Measurements from ENCODE around the gene AMER3. TPM values are rescaled to one million over a fixed set of nuclear protein-coding genes. Genes with fewer than 3 reads are reported as not detected.

AMER3 gene
- total and polyA plus RNA-seq, 2 of the 8 experiments (the other 6 are each of a cell fraction or from before 2014, with no cell fraction given) = 0.15 to 0.19 TPM

GRCh38 chr2:130766037-130766436 is 10.7 kb downstream of the AMER3 start:
- Histone ChIP-seq H3K27ac (ENCODE audit: low read depth, low read length) (no peak overlapping the region), H3K18ac (ENCODE audit: extremely low read depth, low read length) (no peak overlapping the region), H3K4me1 (replicated peaks in 1 of 4; ENCODE audit: control insufficient read depth in 3 of 4, insufficient read depth in 4 of 4, low read length in 3 of 4) (no peaks in the 10 kb centered on the region), H2BK5ac (ENCODE audit: low read depth, low read length) (no peak overlapping the region), H3K23ac (ENCODE audit: insufficient read length) (no peak overlapping the region), H3K79me1 (ENCODE audit: low read depth, low read length) (no peaks in the 10 kb centered on the region), H3K4me3 (ENCODE audit: extremely low read depth in 1 of 4, insufficient read depth in 2 of 4, low read depth in 3 of 4, low read length in 4 of 4) (no peak overlapping the region), H3K9me3 (ENCODE audit: insufficient read depth in 2 of 2, low read depth in 1 of 2, low read length in 1 of 2) (no peaks in the 10 kb centered on the region), H2BK15ac (ENCODE audit: low read length) (no peak overlapping the region), H4K8ac (ENCODE audit: extremely low read depth, insufficient read depth, low read length) (no peak overlapping the region), H3K14ac (ENCODE audit: insufficient read length) (no peak overlapping the region), H3K79me2 (ENCODE audit: control insufficient read depth in 1 of 2, insufficient read depth in 2 of 2, low read length in 2 of 2) (no peaks in the 10 kb centered on the region), H4K20me1 (replicated peaks in 1 of 2; ENCODE audit: control insufficient read depth in 1 of 2, insufficient read depth in 2 of 2, low read length in 2 of 2) (no peaks in the 10 kb centered on the region), H2BK12ac (ENCODE audit: low read depth, low read length) (no peak overlapping the region), H3K9ac (replicated peaks in 1 of 4; ENCODE audit: extremely low read depth in 1 of 4, low read depth in 3 of 4, low read length in 3 of 4) (no peak overlapping the region), H2AK5ac (ENCODE audit: low read depth, low read length) (no peak overlapping the region), H2BK20ac (ENCODE audit: low read length) (no peak overlapping the region), H3K4me2 (ENCODE audit: insufficient read depth in 1 of 2, low read depth in 2 of 2, low read length in 2 of 2) (no peak overlapping the region), H2AFZ (ENCODE audit: low read length) (no peak overlapping the region), H4K91ac (replicated peaks; ENCODE audit: insufficient read length, low read length) (no peak overlapping the region), H3K4ac (replicated peaks; ENCODE audit: insufficient read length, low read depth, low read length) (no peak overlapping the region), H3K23me2 (ENCODE audit: low read depth, low read length) (no peaks in the 10 kb centered on the region), H3K27me3 (replicated peaks in 1 of 4; ENCODE audit: control insufficient read depth in 3 of 4, extremely low read depth in 1 of 4, insufficient read depth in 3 of 4, low read length in 3 of 4) (no peaks in the 10 kb centered on the region), H3K36me3 (ENCODE audit: control insufficient read depth in 2 of 4, insufficient read depth in 4 of 4, low read length in 3 of 4) (no peaks in the 10 kb centered on the region), H3K56ac (replicated peaks; ENCODE audit: insufficient read length, low read depth, low read length) (no peak overlapping the region), H4K5ac (ENCODE audit: insufficient read length, low read depth, low read length) (no peak overlapping the region), H2BK120ac (replicated peaks; ENCODE audit: low read depth, low read length) (no peak overlapping the region)
- no peak for FAIRE-seq
- 86% methylated on average over 7 of the region's 7 CpGs; no CpG with 5 or more reads in 1 of the 2 experiments for whole genome bisulfite sequencing, 2 experiments (ENCODE audit: extremely low coverage in 1 of 2, insufficient coverage in 1 of 2, insufficient read length in 1 of 2, insufficient replicate concordance in 2 of 2, low coverage in 1 of 2, low lambda C conversion rate in 2 of 2, missing lambda C conversion rate in 1 of 2)
- ChIA-PET CTCF (ENCODE audit: partially characterized antibody) (interaction anchor here (0.9 kb wide), 1 partner anchor 307 kb away, joined by 3 read pairs; no protein-coding TSS in a partner anchor), POLR2A (ENCODE audit: partially characterized antibody) (no interaction called here)
- DNase-seq (ENCODE audit: low read depth in 1 of 2, low spot score in 2 of 2) = no peak
- no peak for TF ChIP-seq KDM4A (IDR thresholded peaks at IDR 0.05; ENCODE audit: low read depth, low read length, severe bottlenecking)
- TF ChIP-seq, protein P1, sequence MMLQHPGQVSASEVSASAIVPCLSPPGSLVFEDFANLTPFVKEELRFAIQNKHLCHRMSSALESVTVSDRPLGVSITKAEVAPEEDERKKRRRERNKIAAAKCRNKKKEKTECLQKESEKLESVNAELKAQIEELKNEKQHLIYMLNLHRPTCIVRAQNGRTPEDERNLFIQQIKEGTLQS (IDR thresholded peaks at IDR 0.05; ENCODE audit: insufficient read depth, low read depth, low read length) = no peak

Measured in H1 (cell line).